ENCODE data around the gene UBE2D4.
"Not testable (repeated sequence)": the region's sequence is repeated elsewhere in the genome, so short reads cannot be mapped to it uniquely, and the experiment has no call there.

GRCh38 chr7:43968172-43969040 is 42.2 kb downstream of the UBE2D4 start:
- not testable (repeated sequence) for TF ChIP-seq CTCF (IDR thresholded peaks at IDR 0.05; ENCODE audit: borderline replicate concordance, extremely low read depth, low read length, poor library complexity, severe bottlenecking); EZH2 (IDR thresholded peaks at IDR 0.05; ENCODE audit: borderline replicate concordance, low read depth, low read length, severe bottlenecking)

Data from DND-41 (cell line).